ENCODE data around the gene TSR3. TPM values are rescaled to one million over a fixed set of nuclear protein-coding genes. Genes with fewer than 3 reads are reported as not detected.

Gene TSR3
- total and polyA plus RNA-seq, 2 of the 13 experiments (the other 11 are each of a cell fraction or from before 2014, with no cell fraction given), result 24.2 to 51.0 TPM

- Histone ChIP-seq H3K9ac (ENCODE audit: insufficient read depth, low read depth, low read length) (peak overlapping the region; percentile 91; the same call in 1 of the 2 replicates), H3K4me2 (ENCODE audit: low read depth, low read length) (peak overlapping the region; percentile 99), H3K9me3 (ENCODE audit: low read length) (no peaks in the 10 kb centered on the region), H3K36me3 (replicated peaks in 1 of 2; ENCODE audit: control insufficient read depth in 1 of 2, insufficient read depth in 2 of 2, low read length in 2 of 2) (no peaks in the 10 kb centered on the region), H2AFZ (ENCODE audit: low read length) (no peak overlapping the region), H3K4me3 (replicated peaks in 1 of 3; ENCODE audit: insufficient read depth in 1 of 3, low read depth in 2 of 3, low read length in 3 of 3) (peak overlapping the region; percentile 38 to 79 (median 61)), H3K4me1 (ENCODE audit: insufficient read depth, low read length) (peaks cover 31% of the 10 kb centered on the region), H3K27ac (ENCODE audit: extremely low read length, insufficient read depth, low read length) (peak overlapping the region; percentile 82), H3K27me3 (ENCODE audit: control insufficient read depth in 1 of 2, insufficient read depth in 2 of 2, low read length in 2 of 2) (peaks cover 15 to 46% of the 10 kb centered on the region in 2 experiments), H3K79me2 (ENCODE audit: insufficient read depth, low read length) (no peaks in the 10 kb centered on the region), H4K20me1 (ENCODE audit: insufficient read depth, low read length) (0 out of 2 replicates have a peak, but pooled peaks cover 3% of the 10 kb centered on the region)
- intact Hi-C loops (cut with micrococcal nuclease; ENCODE audit: unreplicated experiment) (no loop called here), in situ Hi-C loops (cut with HindIII; ENCODE audit: extremely low pct_ligation_motif_present, low pct_unique_long_range_greater_than_20kb) (no loop called here)
- POLR2A ChIA-PET, result interaction anchor here (0.7 to 3.6 kb wide), 3 partner anchors 8 to 24 kb away, joined by 3 to 25 read pairs (median 3); partner anchors contain the start of gene UBE2I
- BruUV-seq (replicated peaks), result no TSS peak
- 14% methylated on average over 19 of the region's 26 CpGs for WGBS (ENCODE audit: low lambda C conversion rate)
- DNase-seq (ENCODE audit: low spot score) (no peak), FAIRE-seq (no peak), ATAC-seq (no peak)
- CTCF ChIA-PET (ENCODE audit: low intra/inter-chr PET ratio, low total read pairs), result no interaction called here
- TF ChIP-seq ZNF263 (CRISPR knock-in tag; IDR thresholded peaks at IDR 0.05), result peak; percentile 83
- 0 out of 2 replicates have a peak, but pooled peaks have one; percentile 43 for TF ChIP-seq REL (CRISPR knock-in tag; conservative IDR thresholded peaks at IDR 0.05)
- TF ChIP-seq ZNF574 (CRISPR knock-in tag; IDR thresholded peaks at IDR 0.05), result no peak
- TF ChIP-seq ZNF770 (CRISPR knock-in tag; IDR thresholded peaks at IDR 0.05), result peak; percentile 41
Measured at GRCh38 chr16:1332618-1333148, 19.0 kb downstream of the TSR3 start.
